22Rv1 (cell line): ENCODE results near the gene MNAT1.

ENCODE experiments used
- ZFX ChIP-seq: fragments of 450-650 bp; IDR thresholded peaks from 2 replicates; pipeline ENCODE4 v1.6.1; 2017; ENCODE audit warnings: antibody characterized with exemption, borderline replicate concordance
- TF ChIP-seq, protein P1 (sequence below): fragments of 450-650 bp; IDR thresholded peaks from 2 replicates; pipeline ENCODE4 v1.5.1; 2017; ENCODE audit warnings: mild to moderate bottlenecking

DNA sequence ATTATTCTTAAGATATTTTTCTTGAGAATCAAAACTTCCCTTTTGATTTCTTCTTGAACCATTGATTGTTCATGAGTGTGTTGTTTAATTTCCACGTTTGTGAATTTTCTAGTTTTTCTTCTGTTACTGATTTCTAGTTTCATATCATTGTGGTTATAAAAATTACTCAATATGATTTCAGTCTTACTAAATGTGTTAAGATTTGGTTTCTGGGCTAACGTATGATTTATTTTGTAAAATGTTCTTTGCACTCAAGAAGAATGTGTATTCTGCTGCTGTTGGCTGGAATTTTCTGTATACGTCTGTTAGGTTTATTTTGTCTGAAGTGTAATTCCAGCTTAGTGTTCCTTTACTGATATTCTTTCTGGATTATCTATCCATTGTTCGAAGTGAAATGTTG, 221.6 kb downstream of the MNAT1 start:
- TF ChIP-seq, protein P1, sequence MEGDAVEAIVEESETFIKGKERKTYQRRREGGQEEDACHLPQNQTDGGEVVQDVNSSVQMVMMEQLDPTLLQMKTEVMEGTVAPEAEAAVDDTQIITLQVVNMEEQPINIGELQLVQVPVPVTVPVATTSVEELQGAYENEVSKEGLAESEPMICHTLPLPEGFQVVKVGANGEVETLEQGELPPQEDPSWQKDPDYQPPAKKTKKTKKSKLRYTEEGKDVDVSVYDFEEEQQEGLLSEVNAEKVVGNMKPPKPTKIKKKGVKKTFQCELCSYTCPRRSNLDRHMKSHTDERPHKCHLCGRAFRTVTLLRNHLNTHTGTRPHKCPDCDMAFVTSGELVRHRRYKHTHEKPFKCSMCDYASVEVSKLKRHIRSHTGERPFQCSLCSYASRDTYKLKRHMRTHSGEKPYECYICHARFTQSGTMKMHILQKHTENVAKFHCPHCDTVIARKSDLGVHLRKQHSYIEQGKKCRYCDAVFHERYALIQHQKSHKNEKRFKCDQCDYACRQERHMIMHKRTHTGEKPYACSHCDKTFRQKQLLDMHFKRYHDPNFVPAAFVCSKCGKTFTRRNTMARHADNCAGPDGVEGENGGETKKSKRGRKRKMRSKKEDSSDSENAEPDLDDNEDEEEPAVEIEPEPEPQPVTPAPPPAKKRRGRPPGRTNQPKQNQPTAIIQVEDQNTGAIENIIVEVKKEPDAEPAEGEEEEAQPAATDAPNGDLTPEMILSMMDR: no peak
- TF ChIP-seq ZFX: no peak
